GM23248 (cell line): ENCODE data around the gene YWHAG. TPM values are rescaled to one million over a fixed set of nuclear protein-coding genes. Genes with fewer than 3 reads are reported as not detected.

Experiments
- DNase-seq: peaks from one replicate; pipeline ENCODE4 v3.0.0-alpha.2; 2015
- H2AFZ ChIP-seq: fragments of 200-600 bp; sonication (generic); 2 replicates; pipeline ENCODE4 v1.6.1; 2016; ENCODE audit warnings: antibody characterized with exemption
- H3F3A ChIP-seq: fragments of 200-600 bp; sonication (generic); 2 replicates; pipeline ENCODE4 v1.6.1; 2016; ENCODE audit warnings: mild to moderate bottlenecking, antibody characterized with exemption, mixed run types; ENCODE audit not compliant: insufficient read depth
- H3K27ac ChIP-seq: fragments of 200-600 bp; sonication (generic); 2 replicates; pipeline ENCODE4 v1.5.1; 2016; ENCODE audit warnings: mild to moderate bottlenecking
- H3K27me3 ChIP-seq: fragments of 200-600 bp; sonication (generic); replicated peaks from 2 replicates; pipeline ENCODE4 v1.6.1; 2016; ENCODE audit warnings: mild to moderate bottlenecking; ENCODE audit not compliant: insufficient read depth
- H3K36me3 ChIP-seq: fragments of 200-600 bp; sonication (generic); 2 replicates; pipeline ENCODE4 v1.6.1; 2016; ENCODE audit warnings: low read depth, mild to moderate bottlenecking
- H3K4me1 ChIP-seq: fragments of 200-600 bp; sonication (generic); 2 replicates; pipeline ENCODE4 v1.6.1; 2016; ENCODE audit warnings: mild to moderate bottlenecking; ENCODE audit not compliant: insufficient read depth
- H3K4me2 ChIP-seq: fragments of 200-600 bp; sonication (generic); one replicate; pipeline ENCODE4 v1.6.1; 2016; ENCODE audit warnings: mild to moderate bottlenecking; ENCODE audit not compliant: unreplicated experiment
- H3K4me3 ChIP-seq: fragments of 200-600 bp; sonication (generic); 2 replicates; pipeline ENCODE4 v1.5.1; 2016; ENCODE audit warnings: mild to moderate bottlenecking
- H3K79me2 ChIP-seq: fragments of 200-600 bp; sonication (generic); 2 replicates; pipeline ENCODE4 v1.6.1; 2016; ENCODE audit warnings: mild to moderate bottlenecking; ENCODE audit not compliant: insufficient read depth
- H3K9ac ChIP-seq: fragments of 200-600 bp; sonication (generic); 2 replicates; pipeline ENCODE4 v1.6.1; 2016; ENCODE audit warnings: mild to moderate bottlenecking
- H3K9me2 ChIP-seq: fragments of 200-600 bp; sonication (generic); 2 replicates; pipeline ENCODE4 v1.6.1; 2016; ENCODE audit warnings: mixed run types, mild to moderate bottlenecking, moderate library complexity; ENCODE audit not compliant: insufficient read depth
- H3K9me3 ChIP-seq: fragments of 200-600 bp; sonication (generic); one replicate; pipeline ENCODE4 v1.6.1; 2017; ENCODE audit warnings: low read depth
- H4K20me1 ChIP-seq: fragments of 200-600 bp; sonication (generic); 2 replicates; pipeline ENCODE4 v1.6.0; 2016; ENCODE audit not compliant: insufficient read depth
- EZH2 ChIP-seq: fragments of 200-600 bp; sonication (generic); IDR thresholded peaks from 2 replicates; pipeline ENCODE4 v1.6.1; 2018; ENCODE audit warnings: antibody characterized with exemption, mild to moderate bottlenecking; ENCODE audit not compliant: insufficient read depth, poor library complexity, severe bottlenecking
- EZH2phosphoT487 ChIP-seq: fragments of 200-600 bp; sonication (generic); IDR thresholded peaks from 2 replicates; pipeline ENCODE4 v1.6.1; 2018; ENCODE audit warnings: antibody characterized with exemption, moderate library complexity, mild to moderate bottlenecking, low read depth; ENCODE audit not compliant: insufficient read depth
- WGBS, 2 experiments: methylation state at CpG; one replicate each; pipeline ENCODE4 v1.1.6; 2015 to 2017; ENCODE audit warnings: low lambda C conversion rate in 2 of 2, low coverage in 1 of 2; ENCODE audit errors: missing lambda C conversion rate in 2 of 2; 5-methylcytosine and 5-hydroxymethylcytosine counted together
- in situ Hi-C: fragments of 300-500 bp; cut with MboI; formaldehyde crosslinking; loops from 2 replicates; pipeline ENCODE4 v1.15.0; 2020
- polyA plus RNA-seq: library from polyadenylated mRNA; unstranded; fragments of >200 nt; fragmentation: Nextera tagmentation; extraction: Ambion mirVana; gene quantifications from 2 replicates; pipeline ENCODE4 v1.2.1, GENCODE V29; 2016
- total RNA-seq: library from RNA; depleted of rRNA; stranded (reverse); fragments of >200 nt; shearing (Covaris generic); gene quantifications from 2 replicates; pipeline ENCODE4 v1.2.3, GENCODE V29; 2014

The YWHAG gene
- total and polyA plus RNA-seq, 2 experiments from 2014 or later: 28.4 to 56.0 TPM

GRCh38 chr7:76329479-76329878 is 29.3 kb downstream of the YWHAG start:
- WGBS, 2 experiments: 94 to 95% methylated on average over 27 to 29 of the region's 29 CpGs
- H3K79me2 ChIP-seq: peaks cover 99% of the 10 kb centered on the region
- H3K27ac ChIP-seq: no peak overlapping the region
- H3K4me2 ChIP-seq: no peak overlapping the region
- H3K9ac ChIP-seq: no peak overlapping the region
- no peaks in the 10 kb centered on the region for H3K27me3 ChIP-seq
- H3K36me3 ChIP-seq: peaks cover 39% of the 10 kb centered on the region
- no peaks in the 10 kb centered on the region for H3K9me3 ChIP-seq
- H4K20me1 ChIP-seq: peaks cover 35% of the 10 kb centered on the region
- H3F3A ChIP-seq: peaks cover 42% of the 10 kb centered on the region
- TF ChIP-seq EZH2: no peak
- TF ChIP-seq EZH2phosphoT487: no peak
- H2AFZ ChIP-seq: no peak overlapping the region
- H3K4me3 ChIP-seq: no peak overlapping the region
- H3K4me1 ChIP-seq: peaks cover 10% of the 10 kb centered on the region; the same call in 1 of the 2 replicates
- no peak for DNase-seq
- H3K9me2 ChIP-seq: no peaks in the 10 kb centered on the region
- in situ Hi-C loops: no loop called here

DNA sequence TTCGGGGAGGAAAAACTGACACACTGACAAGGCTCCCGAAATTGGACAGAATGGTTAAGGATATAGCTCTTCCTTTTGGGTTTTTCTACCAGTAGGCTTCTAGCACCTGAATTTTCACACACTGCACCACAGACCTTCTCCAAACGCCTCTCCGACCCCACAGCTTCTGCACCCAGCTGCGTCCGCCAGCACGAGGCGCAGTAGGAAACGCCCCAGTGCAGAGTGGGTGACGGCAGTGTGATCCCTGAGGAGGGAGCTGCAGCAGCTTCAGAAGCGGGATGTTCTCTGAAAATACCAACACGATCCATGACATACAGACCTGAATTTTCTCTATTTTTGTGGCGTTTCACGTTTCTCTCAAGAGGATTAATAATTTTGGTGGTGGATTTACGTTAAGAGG is 30.4 kb downstream of the YWHAG start:
- Histone ChIP-seq H3K9ac (no peak overlapping the region), H3K9me2 (no peaks in the 10 kb centered on the region), H2AFZ (no peak overlapping the region), H3F3A (peaks cover 53% of the 10 kb centered on the region), H3K27me3 (no peaks in the 10 kb centered on the region), H4K20me1 (peaks cover 25% of the 10 kb centered on the region), H3K36me3 (peaks cover 39% of the 10 kb centered on the region), H3K9me3 (no peaks in the 10 kb centered on the region), H3K4me1 (peaks cover 18% of the 10 kb centered on the region), H3K4me2 (no peak overlapping the region), H3K27ac (no peak overlapping the region), H3K4me3 (no peak overlapping the region), H3K79me2 (peaks cover 99% of the 10 kb centered on the region)
- no peak for DNase-seq
- TF ChIP-seq EZH2phosphoT487: no peak
- no peak for TF ChIP-seq EZH2
- in situ Hi-C loops: no loop called here
- 82 to 85% methylated on average over 15 of the region's 15 CpGs for WGBS, 2 experiments

GRCh38 chr7:76327610-76328009 is 31.2 kb downstream of the YWHAG start:
- DNase-seq: no peak
- H3K27me3 ChIP-seq: no peaks in the 10 kb centered on the region
- H3K27ac ChIP-seq: no peak overlapping the region
- WGBS, 2 experiments: 60 to 68% methylated on average over 7 of the region's 7 CpGs
- in situ Hi-C loops: no loop called here
- H3F3A ChIP-seq: peaks cover 61% of the 10 kb centered on the region
- no peaks in the 10 kb centered on the region for H3K9me2 ChIP-seq
- H3K36me3 ChIP-seq: peaks cover 39% of the 10 kb centered on the region
- no peaks in the 10 kb centered on the region for H3K9me3 ChIP-seq
- peaks cover 26% of the 10 kb centered on the region for H3K4me1 ChIP-seq
- peaks cover 99% of the 10 kb centered on the region for H3K79me2 ChIP-seq
- H3K4me3 ChIP-seq: no peak overlapping the region
- no peak overlapping the region for H3K9ac ChIP-seq
- no peak overlapping the region for H2AFZ ChIP-seq
- no peak overlapping the region for H3K4me2 ChIP-seq
- peaks cover 21% of the 10 kb centered on the region for H4K20me1 ChIP-seq
- TF ChIP-seq EZH2 (no peak), EZH2phosphoT487 (no peak)

DNA sequence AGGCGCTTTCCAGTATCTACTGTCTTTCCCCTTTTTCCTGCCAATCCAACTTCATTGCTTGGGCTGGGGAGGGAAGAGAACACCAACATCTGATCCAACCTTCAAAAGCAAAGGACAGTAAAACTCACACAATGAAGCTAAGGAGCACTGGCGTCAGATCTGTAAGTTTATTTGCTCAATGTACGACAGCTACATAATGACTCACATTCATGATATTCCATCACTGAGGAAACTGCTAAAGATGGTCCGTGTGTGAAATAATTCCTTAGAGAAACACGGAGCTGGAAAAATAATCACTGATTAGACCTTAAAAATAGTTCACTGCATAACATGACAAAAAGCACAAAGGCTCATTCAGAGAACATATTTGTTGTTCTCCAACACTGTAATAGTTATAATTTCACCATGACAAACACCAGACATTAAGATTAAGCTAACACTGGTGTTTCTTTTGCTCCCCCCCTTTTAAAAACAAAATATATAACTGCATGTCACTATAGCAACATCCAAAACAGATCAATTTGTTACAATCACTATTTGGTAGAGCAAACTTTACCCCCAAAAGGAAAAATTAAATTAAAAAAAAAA is 32.1 kb downstream of the YWHAG start:
- H3K9ac ChIP-seq: no peak overlapping the region
- H2AFZ ChIP-seq: no peak overlapping the region
- 49 to 57% methylated on average over 5 of the region's 5 CpGs for WGBS, 2 experiments
- no peaks in the 10 kb centered on the region for H3K27me3 ChIP-seq
- peaks cover 13% of the 10 kb centered on the region for H4K20me1 ChIP-seq
- peaks cover 31% of the 10 kb centered on the region for H3K4me1 ChIP-seq
- no peaks in the 10 kb centered on the region for H3K9me3 ChIP-seq
- H3K36me3 ChIP-seq: peaks cover 44% of the 10 kb centered on the region
- peaks cover 99% of the 10 kb centered on the region for H3K79me2 ChIP-seq
- DNase-seq: peak; percentile 65
- in situ Hi-C loops: no loop called here
- TF ChIP-seq EZH2phosphoT487: no peak
- H3K4me3 ChIP-seq: no peak overlapping the region
- no peaks in the 10 kb centered on the region for H3K9me2 ChIP-seq
- peak overlapping the region; percentile 44 for H3K27ac ChIP-seq
- H3F3A ChIP-seq: peaks cover 70% of the 10 kb centered on the region
- no peak overlapping the region for H3K4me2 ChIP-seq
